IMR-90 (cell line): ENCODE results near the gene MAMLD1. TPM values are rescaled to one million over a fixed set of nuclear protein-coding genes. Genes with fewer than 3 reads are reported as not detected.

ENCODE experiments used
- ATAC-seq: fragments of 200-7000 bp; cut with Tn5 transposase; 2 replicates; pipeline ENCODE4 v1.9.1; 2020; ENCODE audit warnings: low read depth, mild to moderate bottlenecking, moderate library complexity
- BruUV-seq: library from RNA; stranded (reverse); fragments of 400-500 nt; replicated peaks from 2 replicates; lab custom pipeline; 2021; lab: Mats Ljungman, UMichigan
- CTCF ChIA-PET: fragments of 300-600 bp; formaldehyde crosslinking; extraction: SDS; loops from one replicate; lab custom pipeline; 2021; ENCODE audit warnings: antibody characterized with exemption; lab: Yijun Ruan, JAX
- POLR2A ChIA-PET: fragments of 300-600 bp; sonication (Branson Sonifier 250); formaldehyde crosslinking; loops from one replicate; lab custom pipeline; 2022; ENCODE audit warnings: antibody characterized with exemption; ENCODE audit not compliant: unreplicated experiment; lab: Charles Lee
- DNase-seq: peaks from one replicate; pipeline ENCODE4 v3.0.0; 2013
- H2AFZ ChIP-seq: replicated peaks from 2 replicates; pipeline ENCODE3; 2013; ENCODE audit warnings: low read length, mild to moderate bottlenecking; ENCODE audit not compliant: poor library complexity
- H2AK5ac ChIP-seq: 2 replicates; pipeline ENCODE4 v1.6.1; 2013; ENCODE audit warnings: low read depth, low read length, inconsistent platforms
- H2AK9ac ChIP-seq: replicated peaks from 2 replicates; pipeline ENCODE3; 2013; ENCODE audit warnings: mild to moderate bottlenecking, low read depth, low read length, moderate library complexity; ENCODE audit not compliant: poor library complexity
- H2BK120ac ChIP-seq: 2 replicates; pipeline ENCODE4 v1.6.1; 2013; ENCODE audit warnings: low read depth, low read length, inconsistent platforms
- H2BK15ac ChIP-seq: 3 replicates; pipeline ENCODE4 v1.6.1; 2013; ENCODE audit warnings: low read depth, low read length, inconsistent platforms
- H2BK20ac ChIP-seq: 2 replicates; pipeline ENCODE4 v1.6.1; 2013; ENCODE audit warnings: low read depth, mild to moderate bottlenecking, inconsistent platforms, low read length, moderate library complexity
- H2BK5ac ChIP-seq: 2 replicates; pipeline ENCODE4 v1.6.1; 2013; ENCODE audit warnings: mild to moderate bottlenecking, low read depth, low read length, inconsistent platforms; ENCODE audit not compliant: poor library complexity, severe bottlenecking
- H3K14ac ChIP-seq: replicated peaks from 2 replicates; pipeline ENCODE4 v1.6.1; 2013; ENCODE audit warnings: low read depth, low read length, inconsistent platforms
- H3K18ac ChIP-seq: 2 replicates; pipeline ENCODE4 v1.6.1; 2013; ENCODE audit warnings: low read depth, low read length, control low read depth
- H3K23ac ChIP-seq: 2 replicates; pipeline ENCODE4 v1.6.1; 2013; ENCODE audit warnings: low read depth, low read length, inconsistent platforms
- H3K27ac ChIP-seq: 2 replicates; pipeline ENCODE4 v1.5.1; 2013; ENCODE audit warnings: mild to moderate bottlenecking, control low read depth, low read length; ENCODE audit not compliant: insufficient read depth
- H3K27me3 ChIP-seq: 2 replicates; pipeline ENCODE4 v1.6.1; 2013; ENCODE audit warnings: low read length; ENCODE audit not compliant: control insufficient read depth, insufficient read depth
- H3K36me3 ChIP-seq: 2 replicates; pipeline ENCODE4 v1.6.1; 2013; ENCODE audit warnings: low read length, mixed read lengths; ENCODE audit not compliant: control insufficient read depth, insufficient read depth
- H3K4ac ChIP-seq: 2 replicates; pipeline ENCODE4 v1.6.1; 2013; ENCODE audit warnings: low read depth, low read length, inconsistent platforms
- H3K4me1 ChIP-seq: 2 replicates; pipeline ENCODE4 v1.6.1; 2013; ENCODE audit warnings: low read length, mixed read lengths; ENCODE audit not compliant: control insufficient read depth, insufficient read depth
- H3K4me2 ChIP-seq: 2 replicates; pipeline ENCODE4 v1.6.1; 2013; ENCODE audit warnings: low read depth, mild to moderate bottlenecking, control low read depth, low read length, moderate library complexity
- H3K4me3 ChIP-seq: 2 replicates; pipeline ENCODE4 v1.5.1; 2013; ENCODE audit warnings: low read depth, mild to moderate bottlenecking, control low read depth, low read length, moderate library complexity; ENCODE audit not compliant: insufficient read depth
- H3K56ac ChIP-seq: 2 replicates; pipeline ENCODE4 v1.6.1; 2013; ENCODE audit warnings: low read length, inconsistent platforms; ENCODE audit not compliant: insufficient read depth; ENCODE audit errors: extremely low read depth
- H3K79me1 ChIP-seq, 2 experiments: 2 replicates each; pipeline ENCODE4 v1.6.1; 2013; ENCODE audit warnings: low read length in 2 of 2, inconsistent platforms in 1 of 2, low read depth in 1 of 2
- H3K9ac ChIP-seq: 2 replicates; pipeline ENCODE4 v1.6.1; 2013; ENCODE audit warnings: low read depth, low read length, control low read depth
- H3K9me1 ChIP-seq: 2 replicates; pipeline ENCODE4 v1.6.1; 2013; ENCODE audit warnings: low read length, inconsistent platforms; ENCODE audit not compliant: insufficient read depth
- H3K9me3 ChIP-seq: 2 replicates; pipeline ENCODE4 v1.6.1; 2013; ENCODE audit warnings: low read length; ENCODE audit not compliant: control insufficient read depth, insufficient read depth
- H4K20me1 ChIP-seq: 2 replicates; pipeline ENCODE4 v1.6.1; 2013; ENCODE audit warnings: low read length, inconsistent platforms; ENCODE audit not compliant: insufficient read depth
- H4K5ac ChIP-seq: 2 replicates; pipeline ENCODE4 v1.6.1; 2013; ENCODE audit warnings: mild to moderate bottlenecking, low read depth, low read length, control low read depth
- H4K8ac ChIP-seq, 2 experiments: 2 replicates each; pipeline ENCODE4 v1.6.1; 2013; ENCODE audit warnings: low read depth in 2 of 2, low read length in 2 of 2, control low read depth in 1 of 2, inconsistent platforms in 1 of 2
- H4K91ac ChIP-seq: 2 replicates; pipeline ENCODE4 v1.6.1; 2013; ENCODE audit warnings: low read depth, low read length, inconsistent platforms; ENCODE audit not compliant: insufficient read depth
- BHLHE40 ChIP-seq: fragments of 150-350 bp; IDR thresholded peaks from 2 replicates; pipeline ENCODE4 v1.6.1; 2016; ENCODE audit warnings: mild to moderate bottlenecking, low read depth, low read length
- CHD1 ChIP-seq: IDR thresholded peaks from 2 replicates; pipeline ENCODE4 v1.6.1; 2012; ENCODE audit warnings: low read depth, low read length, improper control_type of control experiment
- FOS ChIP-seq: fragments of 150-350 bp; IDR thresholded peaks from 2 replicates; pipeline ENCODE4 v1.6.1; 2016; ENCODE audit warnings: low read depth, low read length
- MAZ ChIP-seq: IDR thresholded peaks from 2 replicates; pipeline ENCODE4 v1.6.1; 2012; ENCODE audit warnings: low read depth, mild to moderate bottlenecking, low read length, improper control_type of control experiment, moderate library complexity, borderline replicate concordance
- NFE2L2 ChIP-seq: fragments of 150-350 bp; IDR thresholded peaks from 2 replicates; pipeline ENCODE4 v1.6.1; 2016; ENCODE audit warnings: low read depth, mild to moderate bottlenecking, low read length
- RCOR1 ChIP-seq: IDR thresholded peaks from 2 replicates; pipeline ENCODE4 v1.6.1; 2012; ENCODE audit warnings: mild to moderate bottlenecking, low read length, improper control_type of control experiment; ENCODE audit not compliant: insufficient replicate concordance
- WGBS, 2 experiments: methylation state at CpG; one replicate each; pipeline versions ENCODE4 v1.1.5 to v1.1.7; 2013; ENCODE audit warnings: missing lambda C conversion rate in 2 of 2; ENCODE audit not compliant: insufficient read length in 1 of 2; ENCODE audit errors: extremely low coverage in 2 of 2; 5-methylcytosine and 5-hydroxymethylcytosine counted together
- dilution Hi-C: fragments of 300-500 bp; cut with HindIII; formaldehyde crosslinking; loops from one replicate; pipeline ENCODE4 v1.14.3; 2018; ENCODE audit warnings: low sequenced_read_pairs; ENCODE audit not compliant: unreplicated experiment
- in situ Hi-C: fragments of 300-500 bp; cut with MboI; formaldehyde crosslinking; loops from 3 replicates; pipeline ENCODE4 v1.14.3; 2019; ENCODE audit warnings: low sequenced_read_pairs, inconsistent platforms, mixed read lengths
- intact Hi-C: fragments of 100-400 bp; cut with micrococcal nuclease; formaldehyde crosslinking; loops from 2 replicates; pipeline ENCODE4 v1.10.0; 2022
- polyA plus RNA-seq, 3 experiments: library from polyadenylated mRNA; depleted of rRNA; stranded (reverse); fragments of >200 nt; gene quantifications; 2 replicates each; pipeline ENCODE4 v1.2.3, GENCODE V29; 2012; ENCODE audit warnings: low replicate concordance in 1 of 3
- total RNA-seq: library from RNA; depleted of rRNA; stranded (reverse); fragments of >200 nt; gene quantifications from 2 replicates; pipeline ENCODE4 v1.2.3, GENCODE V29; 2012

MAMLD1 gene
- total and polyA plus RNA-seq, 2 of the 4 experiments (the other 2 are of a cell fraction), result 1.4 to 11.0 TPM

DNA sequence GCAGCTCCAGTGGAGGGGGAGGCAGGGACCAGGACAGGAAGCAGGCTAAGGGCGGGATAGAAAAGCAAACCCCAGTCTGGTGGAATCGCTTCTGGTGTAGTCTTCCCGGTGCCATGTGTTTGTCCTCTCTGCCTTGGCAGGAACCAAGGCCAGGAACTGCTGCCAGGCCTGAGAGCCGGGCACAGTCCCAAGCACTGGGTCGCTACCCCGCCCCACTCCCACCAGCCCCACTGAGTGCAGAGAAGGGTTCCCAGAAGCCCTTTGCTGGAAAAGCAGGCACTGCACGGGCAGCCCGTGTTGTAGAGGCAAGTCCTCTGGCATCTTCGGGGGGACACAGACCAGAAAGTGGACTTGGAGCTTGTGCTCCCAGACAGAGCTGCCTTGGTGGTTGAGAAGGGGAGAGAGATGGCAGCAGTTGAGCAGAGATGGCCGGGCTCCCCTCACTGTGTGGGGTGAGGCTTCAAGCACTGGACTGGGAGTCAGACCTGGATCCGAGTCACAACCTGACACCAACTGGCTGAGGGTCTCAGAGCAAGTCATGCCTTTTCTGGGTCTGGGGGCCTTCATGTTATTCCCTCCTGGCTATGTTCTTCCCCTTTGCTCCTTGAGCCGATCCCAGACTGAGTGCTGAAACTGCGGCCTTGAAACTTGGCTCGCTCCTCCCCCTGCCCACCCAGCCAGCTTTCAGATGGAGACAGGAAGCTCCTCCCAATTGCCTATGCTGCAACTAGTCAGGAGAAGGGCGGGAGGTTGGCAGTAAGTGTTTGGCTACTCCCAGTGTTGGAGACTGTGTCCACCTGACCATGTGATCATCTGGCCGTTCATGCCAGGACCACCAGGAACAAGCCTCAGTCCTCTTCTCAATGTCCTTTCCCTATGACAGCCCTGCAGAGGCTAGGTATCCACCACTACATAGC lies 145.6 kb downstream of the MAMLD1 start:
- Histone ChIP-seq H3K9me3 (no peaks in the 10 kb centered on the region), H3K4me1 (peaks cover 6% of the 10 kb centered on the region), H3K4me2 (no peak overlapping the region), H3K79me1 (0 out of 4 replicates have a peak, but pooled peaks cover 0 to 4% of the 10 kb centered on the region in 2 experiments), H4K20me1 (no peaks in the 10 kb centered on the region; the same call in 1 of the 2 replicates), H3K9me1 (0 out of 2 replicates have a peak, but pooled peaks cover 3% of the 10 kb centered on the region), H3K23ac (no peak overlapping the region), H3K27ac (no peak overlapping the region), H2BK5ac (no peak overlapping the region), H2BK20ac (no peak overlapping the region), H4K8ac (no peak overlapping the region), H3K14ac (no peak overlapping the region), H2AFZ (peak overlapping the region; percentile 73), H2AK9ac (no peak overlapping the region), H2BK15ac (no peak overlapping the region), H4K5ac (no peak overlapping the region; the same call in 1 of the 2 replicates), H2BK120ac (no peak overlapping the region), H3K56ac (no peak overlapping the region), H3K36me3 (peaks cover 5% of the 10 kb centered on the region; the same call in 1 of the 2 replicates), H2AK5ac (no peak overlapping the region), H3K4me3 (no peak overlapping the region), H3K27me3 (no peaks in the 10 kb centered on the region), H3K9ac (no peak overlapping the region), H3K4ac (no peak overlapping the region), H4K91ac (no peak overlapping the region), H3K18ac (no peak overlapping the region)
- intact Hi-C loops (no loop called here), in situ Hi-C loops (no loop called here), dilution Hi-C loops (no loop called here)
- no peak for TF ChIP-seq RCOR1
- no peak for TF ChIP-seq CHD1
- TF ChIP-seq BHLHE40, result no peak
- no peak for TF ChIP-seq NFE2L2
- TF ChIP-seq FOS, result no peak
- no peak for TF ChIP-seq MAZ
- ChIA-PET CTCF (no interaction called here), POLR2A (no interaction called here)
- ATAC-seq (peak; percentile 50), DNase-seq (peak; percentile 10)
- 17% methylated on average over 2 of the region's 16 CpGs; no CpG with 5 or more reads in 1 of the 2 experiments for WGBS, 2 experiments
- no TSS peak for BruUV-seq
